Activated CD4-positive, alpha-beta T cell treated with anti-CD3 and anti-CD28 coated beads, Interleukin-2, amount 50 U/mL, for 1 hour (primary cell): ENCODE measurements around the gene LGALS3BP.
"Not testable (repeated sequence)": the region's sequence is repeated elsewhere in the genome, so short reads cannot be mapped to it uniquely, and the experiment has no call there.

Experiments used
- DNase-seq: peaks from one replicate; pipeline ENCODE4 v3.0.0-alpha.2; 2020

The LGALS3BP gene

GRCh38 chr17:78962984-78963348 is 16.8 kb downstream of the LGALS3BP start:
- DNase-seq, result not testable (repeated sequence)

- no peak for DNase-seq
Observed at GRCh38 chr17:78962345-78962983, 17.3 kb downstream of the LGALS3BP start.

GRCh38 chr17:78961571-78961970 is 18.2 kb downstream of the LGALS3BP start:
- DNase-seq, result no peak

DNA sequence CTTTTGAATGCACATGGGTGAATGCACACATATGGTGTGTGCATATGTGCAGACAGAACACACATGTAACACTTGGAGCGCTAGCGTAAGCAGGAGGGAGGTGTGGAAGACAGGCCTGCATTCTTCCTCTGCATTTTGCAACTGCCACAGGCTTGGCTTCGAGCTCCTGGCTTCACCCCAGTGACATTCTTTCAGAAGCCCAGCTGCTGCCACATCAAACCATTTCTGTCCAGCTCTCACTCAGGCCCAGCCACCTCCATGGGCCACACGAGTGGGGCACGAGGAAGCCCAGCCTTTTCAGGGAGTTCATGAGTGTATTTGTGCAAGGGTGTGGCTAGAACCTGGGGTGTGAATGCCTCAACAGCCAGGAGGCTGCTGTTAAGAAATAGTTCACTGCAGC is 18.8 kb downstream of the LGALS3BP start:
- no peak for DNase-seq

- no peak for DNase-seq
Observed at GRCh38 chr17:78959803-78960202, 19.9 kb downstream of the LGALS3BP start.

GRCh38 chr17:78958641-78959127 is 21.0 kb downstream of the LGALS3BP start:
- no peak for DNase-seq

GRCh38 chr17:78957128-78957527 is 22.6 kb downstream of the LGALS3BP start:
- no peak for DNase-seq

GRCh38 chr17:78956254-78956653 is 23.5 kb downstream of the LGALS3BP start:
- no peak for DNase-seq

DNA sequence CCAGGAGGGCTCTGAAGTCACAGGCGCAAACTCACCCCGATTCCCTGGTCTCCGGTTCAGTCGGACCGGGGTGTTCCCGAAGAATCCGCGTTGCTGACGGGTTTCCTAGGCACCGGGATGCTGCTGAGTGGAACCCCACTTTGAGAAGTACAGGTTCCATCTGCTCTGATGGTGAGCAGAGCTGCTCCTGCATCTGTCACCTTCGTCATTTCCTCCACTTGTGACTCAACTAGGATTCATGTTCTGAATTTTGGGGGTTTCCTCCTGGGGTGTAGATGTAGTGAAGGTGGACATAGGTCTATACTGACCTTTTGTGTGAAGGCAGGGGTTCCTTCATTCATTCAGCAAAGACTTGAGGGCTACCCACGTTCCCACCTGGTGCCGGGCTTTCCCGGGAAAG is 25.0 kb downstream of the LGALS3BP start:
- no peak for DNase-seq

DNA sequence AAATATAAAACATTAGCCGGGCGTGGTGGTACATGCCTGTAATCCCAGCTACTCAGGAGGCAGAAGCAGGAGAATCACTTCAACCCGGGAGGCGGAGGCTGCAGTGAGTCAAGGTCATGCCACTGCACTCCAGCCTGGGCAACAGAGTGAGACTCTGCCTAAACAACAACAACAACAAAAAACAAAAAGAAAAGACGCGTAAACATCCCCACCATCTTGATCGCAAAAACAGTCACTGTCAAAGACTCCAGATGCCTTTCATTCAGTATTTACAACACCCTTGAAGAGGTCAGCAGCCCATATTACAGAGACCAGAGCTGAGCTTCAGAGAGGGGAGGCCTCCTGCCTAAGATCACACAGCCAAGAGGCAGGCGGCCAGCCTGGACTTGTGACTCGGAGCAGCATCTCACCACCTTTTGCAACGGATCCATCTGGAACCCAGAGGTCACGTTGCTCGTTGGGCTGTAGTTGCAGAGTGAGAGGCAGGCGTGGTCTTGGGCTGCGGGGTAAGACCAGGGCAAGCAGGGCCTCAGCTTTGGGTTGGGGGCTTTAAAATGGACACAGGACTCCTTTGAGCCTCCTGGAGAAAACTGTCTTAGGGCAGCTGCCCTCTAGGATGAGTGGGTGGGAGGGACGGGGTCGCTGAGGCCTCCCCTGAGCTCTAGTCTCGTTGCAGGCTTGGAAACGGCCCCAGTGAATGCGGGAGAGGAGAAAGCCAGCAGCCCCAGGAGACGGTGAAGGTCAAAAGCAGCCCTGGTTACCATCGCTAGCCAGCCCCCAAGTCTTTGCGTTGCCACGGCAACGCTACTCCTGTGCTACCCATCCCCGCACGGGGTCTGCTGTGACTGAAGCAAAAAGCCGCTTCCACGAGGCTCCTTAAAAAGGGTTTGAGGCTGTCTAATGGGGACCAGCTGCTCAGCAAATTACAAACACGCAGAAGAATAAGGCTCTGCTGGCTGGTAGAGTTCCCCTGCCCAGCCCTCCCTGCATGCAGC is 26.1 kb downstream of the LGALS3BP start:
- no peak for DNase-seq

DNA sequence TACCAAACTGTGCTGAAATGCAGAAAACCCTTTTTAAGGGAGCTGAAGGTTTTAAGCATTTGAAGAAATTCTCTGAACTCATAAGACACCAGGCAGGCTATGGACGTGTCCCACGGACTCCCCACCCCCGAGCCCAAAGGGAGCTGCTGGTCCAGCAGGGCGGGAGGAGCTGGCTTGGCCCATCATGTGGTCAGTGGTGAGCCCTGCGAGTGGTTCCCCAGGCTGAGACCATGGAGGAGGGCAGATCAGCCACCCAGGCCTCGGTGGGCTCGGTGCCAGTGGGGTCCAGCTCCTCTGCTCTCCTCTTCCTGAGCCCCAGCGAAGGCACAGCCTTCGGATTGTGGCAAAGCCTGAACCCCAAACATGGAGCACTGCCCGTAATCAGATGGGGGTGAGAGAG is 27.0 kb downstream of the LGALS3BP start:
- DNase-seq, result no peak

DNA sequence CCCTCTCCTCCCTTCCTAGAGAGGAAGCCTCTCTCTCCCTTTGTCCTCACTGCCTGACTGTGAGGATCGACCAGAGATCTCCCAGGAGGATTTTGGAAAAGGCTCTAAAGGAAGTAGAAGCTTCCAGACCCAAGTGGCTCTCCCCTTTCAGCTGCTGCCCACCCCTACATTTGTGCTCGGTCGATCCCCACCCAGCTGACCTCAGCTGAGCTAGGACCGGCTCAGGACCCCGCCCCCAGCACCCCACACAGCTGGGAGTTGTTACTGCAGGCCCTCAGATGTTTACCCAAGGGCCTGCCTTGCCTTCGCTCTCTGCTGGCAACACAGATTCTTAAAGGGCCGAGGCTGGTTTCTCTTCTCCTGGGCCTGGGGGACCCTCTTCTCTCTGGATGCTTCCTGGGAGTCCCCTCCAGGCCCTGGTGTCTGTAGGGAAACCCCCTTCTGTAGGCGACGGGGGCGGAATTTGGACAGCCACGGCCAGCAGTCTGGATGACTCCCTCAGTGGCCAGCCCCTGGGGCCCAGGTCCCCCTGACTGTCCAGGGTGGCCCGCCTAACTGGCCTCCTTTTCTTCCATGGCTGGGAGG is 27.7 kb downstream of the LGALS3BP start:
- no peak for DNase-seq

- DNase-seq, result no peak
Observed at GRCh38 chr17:78950870-78951269, 28.9 kb downstream of the LGALS3BP start.

- DNase-seq, result no peak
Observed at GRCh38 chr17:78947235-78948149, 32.2 kb downstream of the LGALS3BP start.

GRCh38 chr17:78946631-78947030 is 33.1 kb downstream of the LGALS3BP start:
- no peak for DNase-seq

GRCh38 chr17:78946131-78946530 is 33.6 kb downstream of the LGALS3BP start:
- no peak for DNase-seq

DNA sequence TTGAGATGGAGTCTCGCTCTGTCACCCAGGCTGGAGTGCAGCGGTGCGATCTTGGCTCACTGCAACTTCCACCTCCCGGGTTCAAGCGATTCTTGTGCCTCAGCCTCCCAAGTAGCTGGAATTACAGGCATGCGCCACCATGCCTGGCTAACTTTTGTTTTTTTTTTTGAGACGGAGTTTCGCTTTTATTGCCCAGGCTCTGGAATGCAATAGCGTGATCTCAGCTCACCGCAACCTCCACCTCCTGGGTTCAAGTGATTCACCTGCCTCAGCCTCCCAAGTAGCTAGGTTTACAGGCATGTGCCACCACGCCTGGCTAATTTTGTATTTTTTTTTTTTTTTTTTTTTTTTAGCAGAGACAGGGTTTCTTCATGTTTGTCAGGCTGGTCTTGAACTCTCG is 34.3 kb downstream of the LGALS3BP start:
- not testable (repeated sequence) for DNase-seq

DNA sequence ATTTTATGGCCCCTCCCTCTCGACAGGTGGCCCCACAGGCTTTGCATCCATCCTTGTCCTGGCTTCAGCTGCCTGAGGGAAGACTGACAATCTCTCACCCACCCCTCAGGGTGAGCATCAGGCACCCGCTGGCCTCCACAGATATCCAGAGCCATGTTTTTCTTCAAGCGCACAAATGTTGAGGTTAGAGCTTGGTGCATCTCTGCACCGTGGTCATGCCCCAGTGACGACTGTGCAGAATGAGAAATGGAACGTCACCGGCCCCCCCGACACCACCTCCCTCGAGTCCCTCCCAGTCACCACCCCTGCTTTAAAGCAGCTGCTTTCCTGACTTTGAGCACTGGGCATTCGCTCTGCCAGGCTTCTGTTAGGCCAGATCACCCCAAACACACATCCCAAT is 34.8 kb downstream of the LGALS3BP start:
- DNase-seq, result no peak

DNA sequence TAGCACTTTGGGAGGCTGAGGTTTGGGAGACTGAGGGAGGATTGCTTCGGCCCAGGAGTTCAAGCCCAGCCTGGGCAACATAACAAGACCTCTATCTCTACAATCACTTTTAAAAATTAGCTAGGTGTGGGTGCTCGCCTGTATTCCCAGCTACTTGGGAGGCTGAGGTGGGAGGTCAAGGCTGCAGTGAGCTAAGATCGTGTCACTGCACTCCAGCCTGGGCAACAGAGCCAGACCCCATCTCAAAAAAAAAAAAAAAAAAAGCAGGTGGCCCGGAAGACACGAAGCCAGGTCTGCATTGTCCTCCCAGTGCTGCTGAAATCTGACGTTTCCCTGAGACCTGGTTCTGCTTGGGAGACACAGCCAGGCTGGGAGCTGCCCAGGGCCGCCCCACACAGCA is 35.7 kb downstream of the LGALS3BP start:
- no peak for DNase-seq

- DNase-seq, result no peak
Observed at GRCh38 chr17:78940708-78941107, 39.0 kb downstream of the LGALS3BP start.

- DNase-seq, result no peak
Observed at GRCh38 chr17:78940258-78940657, 39.5 kb downstream of the LGALS3BP start.

DNA sequence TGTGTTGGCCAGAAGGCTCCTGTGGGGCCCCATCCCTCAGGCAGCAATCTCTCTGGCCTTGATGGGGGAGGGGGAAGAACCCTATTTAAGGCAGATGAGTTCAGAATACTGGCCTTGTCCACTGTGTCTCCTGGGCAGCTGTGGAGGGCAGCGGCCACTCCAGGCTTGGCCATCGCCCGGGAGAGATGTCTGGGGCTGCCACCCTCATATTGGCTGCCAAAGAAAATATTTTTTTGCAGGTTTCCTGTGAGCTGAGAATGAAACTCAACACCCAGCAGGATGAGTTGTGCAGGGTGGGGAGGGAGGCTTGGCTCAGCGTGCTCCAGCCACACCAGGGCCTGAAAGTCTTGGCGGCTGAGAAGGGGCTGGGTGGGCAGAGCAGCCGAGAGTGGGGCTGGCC is 40.1 kb downstream of the LGALS3BP start:
- DNase-seq, result no peak

GRCh38 chr17:78937561-78937960 is 42.2 kb downstream of the LGALS3BP start:
- DNase-seq, result no peak
